Fibroblast of lung (primary cell): ENCODE results near the gene DLL3. TPM values are rescaled to one million over a fixed set of nuclear protein-coding genes. Genes with fewer than 3 reads are reported as not detected.

ENCODE experiments used
- DNase-seq, 2 donors: peaks; one replicate each; pipeline versions ENCODE4 v3.0.0 to v3.0.0-alpha.2; 2010; ENCODE audit warnings: low read depth in 2 of 2
- H2AFZ ChIP-seq: 2 replicates; pipeline ENCODE4 v1.5.1; 2012; ENCODE audit warnings: low read length, control low read depth, inconsistent platforms
- H3K27ac ChIP-seq: 2 replicates; pipeline ENCODE4 v1.5.1; 2011; ENCODE audit warnings: low read length, control low read depth; ENCODE audit not compliant: insufficient read depth
- H3K27me3 ChIP-seq: 2 replicates; pipeline ENCODE4 v1.5.1; 2011; ENCODE audit warnings: mild to moderate bottlenecking, low read length; ENCODE audit not compliant: control insufficient read depth, insufficient read depth
- H3K36me3 ChIP-seq: 2 replicates; pipeline ENCODE4 v1.5.1; 2011; ENCODE audit warnings: low read length; ENCODE audit not compliant: control insufficient read depth, insufficient read depth
- H3K4me1 ChIP-seq: 2 replicates; pipeline ENCODE4 v1.5.1; 2011; ENCODE audit warnings: low read length; ENCODE audit not compliant: control insufficient read depth, insufficient read depth; ENCODE audit errors: extremely low read depth
- H3K4me2 ChIP-seq: 2 replicates; pipeline ENCODE4 v1.5.1; 2011; ENCODE audit warnings: low read length, control low read depth; ENCODE audit not compliant: insufficient read depth; ENCODE audit errors: extremely low read depth
- H3K4me3 ChIP-seq, 4 experiments: fragments of 200-600 bp in 1 of 4; sonication (generic) in 1 of 4; replicated peaks in 1 of 4; 2 replicates each; pipeline ENCODE4 v1.5.1; 2011 to 2016; ENCODE audit warnings: low read length in 4 of 4, low read depth in 3 of 4, mild to moderate bottlenecking in 3 of 4, control low read depth in 2 of 4, inconsistent platforms in 1 of 4, mixed read lengths in 1 of 4; ENCODE audit not compliant: insufficient read depth in 1 of 4; ENCODE audit errors: control extremely low read depth in 1 of 4
- H3K79me2 ChIP-seq: 2 replicates; pipeline ENCODE4 v1.5.1; 2012; ENCODE audit warnings: mild to moderate bottlenecking, low read length, inconsistent platforms; ENCODE audit not compliant: control insufficient read depth, insufficient read depth
- H3K9ac ChIP-seq: 2 replicates; pipeline ENCODE4 v1.5.1; 2011; ENCODE audit warnings: mild to moderate bottlenecking, low read length, control low read depth; ENCODE audit not compliant: insufficient read depth
- H3K9me3 ChIP-seq: 2 replicates; pipeline ENCODE4 v1.5.1; 2012; ENCODE audit warnings: low read depth, low read length; ENCODE audit not compliant: control insufficient read depth, insufficient read depth
- H4K20me1 ChIP-seq: 2 replicates; pipeline ENCODE4 v1.5.1; 2011; ENCODE audit warnings: low read length; ENCODE audit not compliant: control insufficient read depth, insufficient read depth; ENCODE audit errors: extremely low read depth
- EZH2 ChIP-seq: IDR thresholded peaks from 2 replicates; pipeline ENCODE4 v1.5.1; 2012; ENCODE audit warnings: low read length, control low read depth, mild to moderate bottlenecking; ENCODE audit errors: missing control alignments
- polyA plus RNA-seq, 2 donors: library from polyadenylated mRNA; depleted of rRNA in 1 of 2; stranded (reverse) in 1 of 2; unstranded in 1 of 2; fragments of >200 nt; gene quantifications; 2 replicates each; pipeline ENCODE4 v1.2.1, GENCODE V29; 2011 to 2012; ENCODE audit warnings: missing spikeins in 1 of 2
- total RNA-seq: library from RNA; depleted of rRNA; stranded (reverse); fragments of >200 nt; gene quantifications from 2 replicates; pipeline ENCODE4 v1.2.1, GENCODE V29; 2014
- TF ChIP-seq, protein P1 (sequence below), 2 donors: IDR thresholded peaks in 1 of 2; conservative IDR thresholded peaks in 1 of 2; 1 replicate in 1 of 2; 2 replicates in 1 of 2; pipeline ENCODE4 v1.5.1; 2011 to 2012; ENCODE audit warnings: low read length in 2 of 2, control low read depth in 1 of 2, inconsistent platforms in 1 of 2, low read depth in 1 of 2, mild to moderate bottlenecking in 1 of 2

Gene DLL3
- total and polyA plus RNA-seq, 2 donors (not counting 1 experiment from before 2014, with no cell fraction given), result under 0.01 to 0.11 TPM

DNA sequence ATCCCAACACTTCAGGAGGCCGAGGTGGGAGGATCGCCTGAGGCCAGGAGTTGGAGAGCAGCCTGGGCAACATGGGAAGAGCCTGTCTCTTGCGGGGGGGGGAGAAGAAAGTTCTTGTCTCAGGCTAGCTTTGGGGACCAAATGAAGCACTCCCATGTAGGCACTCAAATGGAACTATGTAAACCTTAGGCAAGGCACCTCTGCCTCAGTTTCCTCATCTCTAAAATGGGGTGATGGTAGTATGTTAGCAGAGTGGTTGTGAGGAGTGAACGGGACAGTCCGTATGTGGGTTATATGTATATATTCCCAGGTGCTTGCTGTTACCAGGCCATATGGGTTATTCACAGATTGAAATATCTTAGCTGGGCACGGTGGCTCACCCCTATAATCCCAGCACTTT, 6.5 kb upstream of the DLL3 start:
- H3K9ac ChIP-seq, result no peak overlapping the region
- no peak overlapping the region for H2AFZ ChIP-seq
- no peaks in the 10 kb centered on the region for H3K79me2 ChIP-seq
- H3K27me3 ChIP-seq, result peaks cover 4% of the 10 kb centered on the region
- peaks cover 12% of the 10 kb centered on the region for H3K36me3 ChIP-seq
- no peaks in the 10 kb centered on the region for H3K4me1 ChIP-seq
- no peak for DNase-seq
- H3K4me2 ChIP-seq, result no peak overlapping the region
- H3K9me3 ChIP-seq, result no peaks in the 10 kb centered on the region
- no peak overlapping the region for H3K27ac ChIP-seq
- no peak for TF ChIP-seq EZH2
- TF ChIP-seq, protein P1, sequence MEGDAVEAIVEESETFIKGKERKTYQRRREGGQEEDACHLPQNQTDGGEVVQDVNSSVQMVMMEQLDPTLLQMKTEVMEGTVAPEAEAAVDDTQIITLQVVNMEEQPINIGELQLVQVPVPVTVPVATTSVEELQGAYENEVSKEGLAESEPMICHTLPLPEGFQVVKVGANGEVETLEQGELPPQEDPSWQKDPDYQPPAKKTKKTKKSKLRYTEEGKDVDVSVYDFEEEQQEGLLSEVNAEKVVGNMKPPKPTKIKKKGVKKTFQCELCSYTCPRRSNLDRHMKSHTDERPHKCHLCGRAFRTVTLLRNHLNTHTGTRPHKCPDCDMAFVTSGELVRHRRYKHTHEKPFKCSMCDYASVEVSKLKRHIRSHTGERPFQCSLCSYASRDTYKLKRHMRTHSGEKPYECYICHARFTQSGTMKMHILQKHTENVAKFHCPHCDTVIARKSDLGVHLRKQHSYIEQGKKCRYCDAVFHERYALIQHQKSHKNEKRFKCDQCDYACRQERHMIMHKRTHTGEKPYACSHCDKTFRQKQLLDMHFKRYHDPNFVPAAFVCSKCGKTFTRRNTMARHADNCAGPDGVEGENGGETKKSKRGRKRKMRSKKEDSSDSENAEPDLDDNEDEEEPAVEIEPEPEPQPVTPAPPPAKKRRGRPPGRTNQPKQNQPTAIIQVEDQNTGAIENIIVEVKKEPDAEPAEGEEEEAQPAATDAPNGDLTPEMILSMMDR (conservative IDR thresholded peaks at IDR 0.05 in 1 of 2, IDR thresholded peaks at IDR 0.05 in 1 of 2; ENCODE audit: low read depth in 1 of 2, low read length in 2 of 2), result no peak
- H4K20me1 ChIP-seq, result no peaks in the 10 kb centered on the region
- no peak overlapping the region for H3K4me3 ChIP-seq

DNA sequence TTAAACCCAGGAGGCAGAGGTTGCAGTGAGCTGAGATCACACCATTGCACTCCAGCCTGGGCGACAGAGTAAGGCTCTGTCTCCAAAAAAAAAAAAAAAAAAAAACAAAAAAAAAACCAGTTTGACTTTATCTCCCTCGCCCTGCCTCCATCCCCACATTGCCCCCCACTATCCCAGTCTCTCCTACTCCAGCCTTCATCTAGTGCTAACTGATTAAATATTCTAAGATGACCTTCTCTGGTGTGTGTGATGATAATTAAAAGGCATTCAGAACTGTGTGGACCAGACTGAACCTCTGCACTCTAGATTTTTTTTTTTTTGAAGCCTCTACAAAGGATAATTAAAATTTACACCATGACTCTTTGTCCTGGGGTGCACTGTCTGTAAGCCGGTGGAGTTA, 6.0 kb upstream of the DLL3 start:
- H3K9me3 ChIP-seq, result no peaks in the 10 kb centered on the region
- H3K9ac ChIP-seq, result no peak overlapping the region
- H3K36me3 ChIP-seq, result peaks cover 11% of the 10 kb centered on the region
- H3K79me2 ChIP-seq, result no peaks in the 10 kb centered on the region
- H3K27me3 ChIP-seq, result peaks cover 4% of the 10 kb centered on the region
- H3K27ac ChIP-seq, result no peak overlapping the region
- H3K4me3 ChIP-seq, result no peak overlapping the region
- H3K4me1 ChIP-seq, result no peaks in the 10 kb centered on the region
- DNase-seq, result no peak
- TF ChIP-seq, protein P1 (conservative IDR thresholded peaks at IDR 0.05 in 1 of 2, IDR thresholded peaks at IDR 0.05 in 1 of 2; ENCODE audit: low read depth in 1 of 2, low read length in 2 of 2), result no peak
- TF ChIP-seq EZH2, result no peak
- H2AFZ ChIP-seq, result no peak overlapping the region
- no peaks in the 10 kb centered on the region for H4K20me1 ChIP-seq
- no peak overlapping the region for H3K4me2 ChIP-seq

DNA sequence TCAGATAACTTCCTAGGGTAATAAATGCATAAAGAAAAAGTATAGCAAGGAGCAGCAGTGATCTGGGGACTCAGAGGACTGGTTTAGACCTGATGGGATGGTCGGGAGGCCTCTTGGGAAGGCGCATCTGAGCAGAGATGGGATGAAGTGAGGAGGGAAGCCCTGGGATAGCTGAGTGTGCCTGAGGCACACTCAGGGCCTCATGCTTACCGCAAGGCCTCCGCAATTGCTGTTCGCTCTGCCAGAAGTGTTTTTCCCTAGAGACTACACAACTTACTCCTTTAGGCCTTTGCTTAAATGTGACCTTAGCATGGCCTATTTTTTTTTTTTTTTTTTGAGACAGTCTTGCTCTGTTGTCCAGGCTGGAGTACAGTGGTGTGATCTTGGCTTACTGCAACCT, 4.1 kb upstream of the DLL3 start:
- TF ChIP-seq EZH2, result no peak
- TF ChIP-seq, protein P1 (conservative IDR thresholded peaks at IDR 0.05 in 1 of 2, IDR thresholded peaks at IDR 0.05 in 1 of 2; ENCODE audit: low read depth in 1 of 2, low read length in 2 of 2), result no peak
- no peak for DNase-seq

More for the DNA sequence above, 4.1 kb upstream of the DLL3 start:
- Histone ChIP-seq H3K36me3 (no peaks in the 10 kb centered on the region), H3K27me3 (peaks cover 12% of the 10 kb centered on the region), H3K27ac (no peak overlapping the region), H3K4me3 (no peak overlapping the region), H2AFZ (no peak overlapping the region), H3K79me2 (no peaks in the 10 kb centered on the region), H3K4me2 (no peak overlapping the region), H3K9me3 (no peaks in the 10 kb centered on the region), H3K4me1 (no peaks in the 10 kb centered on the region), H4K20me1 (no peaks in the 10 kb centered on the region), H3K9ac (no peak overlapping the region)
